ENCODE results near the gene PDCD5.

DNA sequence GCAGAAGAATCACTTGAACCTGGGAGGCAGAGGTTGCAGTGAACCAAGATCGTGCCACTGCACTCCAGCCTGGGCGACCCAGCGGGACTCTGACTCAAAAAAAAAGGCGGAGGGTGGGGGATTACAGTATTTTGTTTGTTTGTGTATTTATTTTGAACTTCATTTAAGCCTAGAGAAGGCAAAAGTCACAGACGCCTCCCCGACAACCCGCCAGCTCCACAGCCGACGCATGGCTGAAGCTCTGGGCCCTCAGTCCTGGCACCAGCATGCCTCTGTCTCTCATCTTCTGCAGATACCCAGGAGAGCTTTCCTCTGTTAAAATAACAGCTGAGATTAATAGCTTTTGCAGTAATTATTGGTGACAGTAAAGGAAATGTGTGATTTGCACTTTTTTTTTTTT is 17.2 kb upstream of the PDCD5 start:
- TF ChIP-seq, protein P1, sequence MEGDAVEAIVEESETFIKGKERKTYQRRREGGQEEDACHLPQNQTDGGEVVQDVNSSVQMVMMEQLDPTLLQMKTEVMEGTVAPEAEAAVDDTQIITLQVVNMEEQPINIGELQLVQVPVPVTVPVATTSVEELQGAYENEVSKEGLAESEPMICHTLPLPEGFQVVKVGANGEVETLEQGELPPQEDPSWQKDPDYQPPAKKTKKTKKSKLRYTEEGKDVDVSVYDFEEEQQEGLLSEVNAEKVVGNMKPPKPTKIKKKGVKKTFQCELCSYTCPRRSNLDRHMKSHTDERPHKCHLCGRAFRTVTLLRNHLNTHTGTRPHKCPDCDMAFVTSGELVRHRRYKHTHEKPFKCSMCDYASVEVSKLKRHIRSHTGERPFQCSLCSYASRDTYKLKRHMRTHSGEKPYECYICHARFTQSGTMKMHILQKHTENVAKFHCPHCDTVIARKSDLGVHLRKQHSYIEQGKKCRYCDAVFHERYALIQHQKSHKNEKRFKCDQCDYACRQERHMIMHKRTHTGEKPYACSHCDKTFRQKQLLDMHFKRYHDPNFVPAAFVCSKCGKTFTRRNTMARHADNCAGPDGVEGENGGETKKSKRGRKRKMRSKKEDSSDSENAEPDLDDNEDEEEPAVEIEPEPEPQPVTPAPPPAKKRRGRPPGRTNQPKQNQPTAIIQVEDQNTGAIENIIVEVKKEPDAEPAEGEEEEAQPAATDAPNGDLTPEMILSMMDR (IDR thresholded peaks at IDR 0.05; ENCODE audit: low read depth, low read length), result no peak
- no peak for TF ChIP-seq EZH2phosphoT487 (IDR thresholded peaks at IDR 0.05; ENCODE audit: low read depth)

Data from OCI-LY3 (cell line).